Measurements from ENCODE around the gene STKLD1. TPM values are rescaled to one million over a fixed set of nuclear protein-coding genes. Genes with fewer than 3 reads are reported as not detected.

The STKLD1 gene
- total and polyA plus RNA-seq, 4 donors: 0.40 to 3.1 (median 1.1) TPM

- DNase-seq: no peak
- TF ChIP-seq CTCF (IDR thresholded peaks at IDR 0.05; ENCODE audit: control extremely low read depth, extremely low read depth): no peak
- H3K27me3 ChIP-seq (ENCODE audit: control insufficient read depth in 3 of 3, insufficient read depth in 3 of 3, low read length in 2 of 3): peaks cover 0 to 2% (median 0%) of the 10 kb centered on the region in 3 donors
- no peak overlapping the region for H3K4me3 ChIP-seq
- H3K36me3 ChIP-seq (ENCODE audit: control insufficient read depth in 4 of 4, insufficient read depth in 4 of 4, low read length in 4 of 4): peaks cover 0 to 20% (median 2%) of the 10 kb centered on the region in 4 donors
- ATAC-seq (ENCODE audit: insufficient read depth, low FRiP score): no peak
- H3K9ac ChIP-seq (ENCODE audit: insufficient read depth in 1 of 2, low read length in 2 of 2): no peak overlapping the region
- H3K4me1 ChIP-seq (ENCODE audit: control insufficient read depth in 5 of 5, insufficient read depth in 5 of 5, low read length in 5 of 5): no peaks in the 10 kb centered on the region
- no peaks in the 10 kb centered on the region for H3K9me3 ChIP-seq (ENCODE audit: control insufficient read depth in 4 of 4, insufficient read depth in 3 of 4, low read length in 3 of 4)
- no peak overlapping the region for H3K27ac ChIP-seq (ENCODE audit: low read depth in 1 of 2, low read length in 1 of 2)
- WGBS, 2 donors: 92 to 94% methylated on average over 11 to 12 of the region's 12 CpGs
Observed at GRCh38 chr9:133400292-133400691, 24.1 kb downstream of the STKLD1 start.

- no peak for TF ChIP-seq CTCF (IDR thresholded peaks at IDR 0.05; ENCODE audit: control extremely low read depth, extremely low read depth)
- no peak for ATAC-seq (ENCODE audit: insufficient read depth, low FRiP score)
- DNase-seq: no peak
- no peak overlapping the region for H3K27ac ChIP-seq (ENCODE audit: low read depth in 1 of 2, low read length in 1 of 2)
- H3K9ac ChIP-seq (ENCODE audit: insufficient read depth in 1 of 2, low read length in 2 of 2): no peak overlapping the region
- H3K36me3 ChIP-seq (ENCODE audit: control insufficient read depth in 4 of 4, insufficient read depth in 4 of 4, low read length in 4 of 4): peaks cover 0 to 31% (median 6%) of the 10 kb centered on the region in 4 donors
- peaks cover 0 to 2% (median 0%) of the 10 kb centered on the region in 3 donors for H3K27me3 ChIP-seq (ENCODE audit: control insufficient read depth in 3 of 3, insufficient read depth in 3 of 3, low read length in 2 of 3)
- no peaks in the 10 kb centered on the region for H3K4me1 ChIP-seq (ENCODE audit: control insufficient read depth in 5 of 5, insufficient read depth in 5 of 5, low read length in 5 of 5)
- H3K9me3 ChIP-seq (ENCODE audit: control insufficient read depth in 4 of 4, insufficient read depth in 3 of 4, low read length in 3 of 4): no peaks in the 10 kb centered on the region
- no peak overlapping the region for H3K4me3 ChIP-seq
- 84 to 87% methylated on average over 6 of the region's 6 CpGs for WGBS, 2 donors
Observed at GRCh38 chr9:133401588-133401987, 25.4 kb downstream of the STKLD1 start.

DNA sequence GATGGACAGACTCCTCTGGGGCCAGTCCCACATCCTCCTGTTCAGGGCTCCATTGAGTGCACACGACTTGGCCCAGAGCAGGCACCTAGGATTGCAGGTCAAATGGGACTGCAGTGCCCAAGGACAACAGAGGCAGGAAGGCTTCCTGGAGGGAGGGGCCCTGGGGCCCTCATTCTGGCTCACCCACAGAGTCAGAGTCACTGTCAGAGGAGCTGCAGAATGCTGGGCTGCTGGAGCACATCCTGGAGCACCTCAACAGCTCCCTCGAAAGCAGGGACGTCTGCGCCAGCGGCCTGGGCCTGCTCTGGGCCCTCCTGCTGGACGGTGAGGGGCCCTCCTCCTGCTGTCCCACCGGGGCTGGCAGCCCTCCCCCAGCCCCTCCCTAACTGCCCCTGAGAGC lies 26.5 kb downstream of the STKLD1 start:
- no peak for ATAC-seq (ENCODE audit: insufficient read depth, low FRiP score)
- no peaks in the 10 kb centered on the region for H3K27me3 ChIP-seq (ENCODE audit: control insufficient read depth in 3 of 3, insufficient read depth in 3 of 3, low read length in 2 of 3)
- H3K9ac ChIP-seq (ENCODE audit: insufficient read depth in 1 of 2, low read length in 2 of 2): no peak overlapping the region
- H3K9me3 ChIP-seq (ENCODE audit: control insufficient read depth in 4 of 4, insufficient read depth in 3 of 4, low read length in 3 of 4): no peaks in the 10 kb centered on the region
- no peak for DNase-seq
- H3K4me3 ChIP-seq: no peak overlapping the region
- H3K36me3 ChIP-seq (ENCODE audit: control insufficient read depth in 4 of 4, insufficient read depth in 4 of 4, low read length in 4 of 4): peaks cover 0 to 37% (median 8%) of the 10 kb centered on the region in 4 donors
- H3K4me1 ChIP-seq (ENCODE audit: control insufficient read depth in 5 of 5, insufficient read depth in 5 of 5, low read length in 5 of 5): no peaks in the 10 kb centered on the region
- H3K27ac ChIP-seq (ENCODE audit: low read depth in 1 of 2, low read length in 1 of 2): no peak overlapping the region
- 75 to 76% methylated on average over 7 of the region's 7 CpGs for WGBS, 2 donors
- TF ChIP-seq CTCF (IDR thresholded peaks at IDR 0.05; ENCODE audit: control extremely low read depth, extremely low read depth): no peak

Data from lung (tissue), 12 donors.